Measurements from ENCODE around the gene LRRC36.
"Not testable (repeated sequence)": the region's sequence is repeated elsewhere in the genome, so short reads cannot be mapped to it uniquely, and the experiment has no call there.

Gene LRRC36

GRCh38 chr16:67413978-67414911, 87.6 kb downstream of the LRRC36 start:
- Histone ChIP-seq H3K9ac (ENCODE audit: low read depth, low read length) (no peak overlapping the region; the same call in 1 of the 2 replicates), H3K27me3 (ENCODE audit: insufficient read depth, low read length) (peaks cover 5% of the 10 kb centered on the region; the same call in 1 of the 2 replicates), H3K36me3 (ENCODE audit: insufficient read depth, low read depth, low read length) (no peaks in the 10 kb centered on the region), H3K9me3 (ENCODE audit: insufficient read depth, low read depth, low read length) (no peaks in the 10 kb centered on the region), H3K4me1 (ENCODE audit: insufficient read depth, low read length) (peaks cover 8% of the 10 kb centered on the region; the same call in 1 of the 2 replicates), H3K4me3 (ENCODE audit: low read length) (no peak overlapping the region), H3K27ac (ENCODE audit: low read length) (no peak overlapping the region)

- H3K4me1 ChIP-seq (ENCODE audit: insufficient read depth, low read length); H3K27me3 ChIP-seq (ENCODE audit: insufficient read depth, low read length); H3K9me3 ChIP-seq (ENCODE audit: insufficient read depth, low read depth, low read length); H3K27ac ChIP-seq (ENCODE audit: low read length); H3K36me3 ChIP-seq (ENCODE audit: insufficient read depth, low read depth, low read length): not testable (repeated sequence)
- H3K9ac ChIP-seq (ENCODE audit: low read depth, low read length), result peak overlapping the region; percentile 68; the same call in 1 of the 2 replicates
- peak overlapping the region; percentile 75; the same call in 1 of the 2 replicates for H3K4me3 ChIP-seq (ENCODE audit: low read length)
These were observed 88.8 kb downstream of the LRRC36 start for GRCh38 chr16:67415421-67415820.

GRCh38 chr16:67415872-67416793, 89.5 kb downstream of the LRRC36 start, which contains the start of gene ZDHHC1:
ZDHHC1 (minus strand) TSS chr16:67416477; CDS start chr16:67407775, 8,702 bp downstream.
- peaks cover 5% of the 10 kb centered on the region; the same call in 1 of the 2 replicates for H3K27me3 ChIP-seq (ENCODE audit: insufficient read depth, low read length)
- peak within 1 kb of the TSS; percentile 75 for H3K4me3 ChIP-seq (ENCODE audit: low read length)
- H3K9ac ChIP-seq (ENCODE audit: low read depth, low read length), result peak within 1 kb of the TSS; percentile 68; the same call in 1 of the 2 replicates
- no peaks in the 10 kb centered on the region for H3K36me3 ChIP-seq (ENCODE audit: insufficient read depth, low read depth, low read length)
- no peak within 1 kb of the TSS for H3K27ac ChIP-seq (ENCODE audit: low read length)
- H3K9me3 ChIP-seq (ENCODE audit: insufficient read depth, low read depth, low read length), result no peaks in the 10 kb centered on the region
- peaks cover 8% of the 10 kb centered on the region; the same call in 1 of the 2 replicates for H3K4me1 ChIP-seq (ENCODE audit: insufficient read depth, low read length)

GRCh38 chr16:67417333-67418061, 90.9 kb downstream of the LRRC36 start:
- Histone ChIP-seq H3K4me1 (ENCODE audit: insufficient read depth, low read length) (peaks cover 8% of the 10 kb centered on the region; the same call in 1 of the 2 replicates), H3K4me3 (ENCODE audit: low read length) (no peak overlapping the region), H3K9ac (ENCODE audit: low read depth, low read length) (no peak overlapping the region), H3K9me3 (ENCODE audit: insufficient read depth, low read depth, low read length) (no peaks in the 10 kb centered on the region), H3K27ac (ENCODE audit: low read length) (no peak overlapping the region), H3K27me3 (ENCODE audit: insufficient read depth, low read length) (peaks cover 5% of the 10 kb centered on the region; the same call in 1 of the 2 replicates), H3K36me3 (ENCODE audit: insufficient read depth, low read depth, low read length) (no peaks in the 10 kb centered on the region)

- H3K9ac ChIP-seq (ENCODE audit: low read depth, low read length), result no peak overlapping the region
- no peaks in the 10 kb centered on the region for H3K9me3 ChIP-seq (ENCODE audit: insufficient read depth, low read depth, low read length)
- H3K4me1 ChIP-seq (ENCODE audit: insufficient read depth, low read length), result peaks cover 12% of the 10 kb centered on the region
- H3K4me3 ChIP-seq (ENCODE audit: low read length), result no peak overlapping the region
- no peaks in the 10 kb centered on the region for H3K36me3 ChIP-seq (ENCODE audit: insufficient read depth, low read depth, low read length)
- H3K27ac ChIP-seq (ENCODE audit: low read length), result no peak overlapping the region
- H3K27me3 ChIP-seq (ENCODE audit: insufficient read depth, low read length), result peaks cover 5% of the 10 kb centered on the region; the same call in 1 of the 2 replicates
These were observed 92.9 kb downstream of the LRRC36 start for GRCh38 chr16:67419502-67419901.

GRCh38 chr16:67419931-67420330, 93.3 kb downstream of the LRRC36 start:
- H3K9me3 ChIP-seq (ENCODE audit: insufficient read depth, low read depth, low read length), result no peaks in the 10 kb centered on the region
- no peak overlapping the region for H3K9ac ChIP-seq (ENCODE audit: low read depth, low read length)
- H3K27me3 ChIP-seq (ENCODE audit: insufficient read depth, low read length), result peaks cover 5% of the 10 kb centered on the region; the same call in 1 of the 2 replicates
- no peaks in the 10 kb centered on the region for H3K36me3 ChIP-seq (ENCODE audit: insufficient read depth, low read depth, low read length)
- peaks cover 16% of the 10 kb centered on the region for H3K4me1 ChIP-seq (ENCODE audit: insufficient read depth, low read length)
- H3K27ac ChIP-seq (ENCODE audit: low read length), result no peak overlapping the region
- H3K4me3 ChIP-seq (ENCODE audit: low read length), result no peak overlapping the region

- Histone ChIP-seq H3K27me3 (ENCODE audit: insufficient read depth, low read length) (no peaks in the 10 kb centered on the region), H3K9me3 (ENCODE audit: insufficient read depth, low read depth, low read length) (no peaks in the 10 kb centered on the region), H3K4me3 (ENCODE audit: low read length) (no peak overlapping the region), H3K36me3 (ENCODE audit: insufficient read depth, low read depth, low read length) (no peaks in the 10 kb centered on the region), H3K9ac (ENCODE audit: low read depth, low read length) (no peak overlapping the region), H3K4me1 (ENCODE audit: insufficient read depth, low read length) (peaks cover 27% of the 10 kb centered on the region), H3K27ac (ENCODE audit: low read length) (no peak overlapping the region)
These were observed 94.4 kb downstream of the LRRC36 start for GRCh38 chr16:67421030-67421429.

GRCh38 chr16:67423015-67423414, 96.4 kb downstream of the LRRC36 start:
- H3K4me3 ChIP-seq (ENCODE audit: low read length), result no peak overlapping the region
- peaks cover 29% of the 10 kb centered on the region for H3K4me1 ChIP-seq (ENCODE audit: insufficient read depth, low read length)
- peak overlapping the region; percentile 80 for H3K27ac ChIP-seq (ENCODE audit: low read length)
- peak overlapping the region; percentile 79; the same call in 1 of the 2 replicates for H3K9ac ChIP-seq (ENCODE audit: low read depth, low read length)
- no peaks in the 10 kb centered on the region for H3K9me3 ChIP-seq (ENCODE audit: insufficient read depth, low read depth, low read length)
- no peaks in the 10 kb centered on the region for H3K27me3 ChIP-seq (ENCODE audit: insufficient read depth, low read length)
- H3K36me3 ChIP-seq (ENCODE audit: insufficient read depth, low read depth, low read length), result no peaks in the 10 kb centered on the region

GRCh38 chr16:67423611-67424260, 97.1 kb downstream of the LRRC36 start:
- Histone ChIP-seq H3K36me3 (ENCODE audit: insufficient read depth, low read depth, low read length) (no peaks in the 10 kb centered on the region), H3K4me1 (ENCODE audit: insufficient read depth, low read length) (peaks cover 35% of the 10 kb centered on the region), H3K4me3 (ENCODE audit: low read length) (peak overlapping the region; percentile 55), H3K9me3 (ENCODE audit: insufficient read depth, low read depth, low read length) (no peaks in the 10 kb centered on the region), H3K9ac (ENCODE audit: low read depth, low read length) (peak overlapping the region; percentile 79; the same call in 1 of the 2 replicates), H3K27me3 (ENCODE audit: insufficient read depth, low read length) (peaks cover 6% of the 10 kb centered on the region), H3K27ac (ENCODE audit: low read length) (peak overlapping the region; percentile 90)

- Histone ChIP-seq H3K9ac (ENCODE audit: low read depth, low read length) (peak overlapping the region; percentile 79; the same call in 1 of the 2 replicates), H3K9me3 (ENCODE audit: insufficient read depth, low read depth, low read length) (no peaks in the 10 kb centered on the region), H3K27me3 (ENCODE audit: insufficient read depth, low read length) (peaks cover 11% of the 10 kb centered on the region), H3K27ac (ENCODE audit: low read length) (peak overlapping the region; percentile 90), H3K4me3 (ENCODE audit: low read length) (peak overlapping the region; percentile 55), H3K36me3 (ENCODE audit: insufficient read depth, low read depth, low read length) (no peaks in the 10 kb centered on the region), H3K4me1 (ENCODE audit: insufficient read depth, low read length) (peaks cover 35% of the 10 kb centered on the region)
These were observed 97.6 kb downstream of the LRRC36 start for GRCh38 chr16:67424261-67424615.

Measured in iPS-20b (cell line).